ENCODE results near the gene TTLL12. TPM values are rescaled to one million over a fixed set of nuclear protein-coding genes. Genes with fewer than 3 reads are reported as not detected.
A peak's percentile ranks its signal among the peaks of the same experiment; 100 is the strongest.

Gene TTLL12
- total RNA-seq, 1 experiment from 2014 or later: 61.7 TPM

DNA sequence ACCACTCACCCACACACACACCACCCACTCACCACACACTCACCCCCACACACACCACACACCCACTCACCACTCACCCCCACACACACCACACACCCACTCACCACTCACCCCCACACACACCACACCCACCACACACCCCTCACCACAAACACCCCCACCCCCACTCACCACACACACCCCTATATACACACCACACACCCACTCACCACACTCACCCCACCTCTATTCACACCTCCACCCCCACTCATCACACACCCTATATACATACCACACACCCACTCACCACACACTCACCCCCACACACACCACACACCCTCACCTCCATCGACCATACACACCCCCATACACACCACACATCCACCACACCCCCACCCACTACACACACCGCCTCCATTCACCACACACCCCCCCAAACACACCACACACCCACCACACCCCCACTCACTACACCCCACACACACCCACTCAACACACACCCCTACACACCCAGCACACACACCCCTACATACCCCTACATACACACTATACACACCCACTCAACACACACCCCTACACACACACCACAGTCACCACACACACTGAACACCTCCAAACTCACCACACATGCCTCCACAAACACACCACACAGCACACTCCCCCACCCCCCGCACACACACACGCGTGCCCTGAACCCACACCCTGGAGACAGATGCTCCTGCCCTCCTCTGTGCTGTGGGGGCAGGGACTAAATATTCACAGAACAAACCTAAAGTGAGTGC is 19.0 kb upstream of the TTLL12 start:
- Histone ChIP-seq H3K36me3 (no peaks in the 10 kb centered on the region), H3K27me3 (no peaks in the 10 kb centered on the region), H3K4me3 (no peak overlapping the region), H3K9me3 (no peaks in the 10 kb centered on the region)
- no peak for DNase-seq

- no peaks in the 10 kb centered on the region for H3K9me3 ChIP-seq
- no peak for DNase-seq
- no peaks in the 10 kb centered on the region for H3K36me3 ChIP-seq
- no peak overlapping the region for H3K4me3 ChIP-seq
- no peaks in the 10 kb centered on the region for H3K27me3 ChIP-seq
Measured at GRCh38 chr22:43205261-43205691, 18.3 kb upstream of the TTLL12 start.

DNA sequence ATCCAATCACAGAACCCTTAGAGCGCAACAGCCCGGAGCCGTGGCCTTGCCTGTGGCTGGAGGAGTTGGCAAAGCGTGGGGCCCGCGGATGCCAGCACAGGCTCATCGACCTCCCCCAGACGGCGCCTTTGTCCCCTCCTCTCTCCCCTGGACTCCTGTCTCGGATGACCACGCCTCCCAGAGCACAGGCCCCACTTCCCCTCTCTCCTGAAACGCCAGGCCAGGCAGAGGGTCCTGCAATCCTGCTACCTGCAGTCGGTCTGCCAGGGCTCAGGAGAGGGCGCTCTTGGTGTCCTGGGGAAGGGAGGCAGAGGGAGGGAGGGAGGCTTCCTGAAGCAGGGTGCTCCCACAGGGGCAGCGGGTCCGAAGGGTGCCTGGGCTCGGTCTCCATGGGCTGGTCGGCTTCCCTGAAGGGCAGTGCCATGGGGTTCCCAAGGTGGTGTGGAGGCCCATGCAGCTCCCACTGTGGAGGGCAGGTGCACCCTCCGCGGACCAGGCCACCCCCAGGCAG is 16.6 kb upstream of the TTLL12 start:
- H3K36me3 ChIP-seq: no peaks in the 10 kb centered on the region
- no peaks in the 10 kb centered on the region for H3K9me3 ChIP-seq
- no peak for DNase-seq
- H3K4me3 ChIP-seq: no peak overlapping the region
- no peaks in the 10 kb centered on the region for H3K27me3 ChIP-seq

- Histone ChIP-seq H3K36me3 (no peaks in the 10 kb centered on the region), H3K9me3 (no peaks in the 10 kb centered on the region)
Measured at GRCh38 chr22:43202756-43203410, 15.9 kb upstream of the TTLL12 start.

GRCh38 chr22:43202326-43202725 is 15.4 kb upstream of the TTLL12 start:
- Histone ChIP-seq H3K36me3 (no peaks in the 10 kb centered on the region), H3K4me3 (no peak overlapping the region), H3K9me3 (no peaks in the 10 kb centered on the region), H3K27me3 (no peaks in the 10 kb centered on the region)
- DNase-seq: no peak

More at GRCh38 chr22:43202756-43203410, 15.9 kb upstream of the TTLL12 start:
- no peaks in the 10 kb centered on the region for H3K27me3 ChIP-seq
- no peak for DNase-seq
- no peak overlapping the region for H3K4me3 ChIP-seq

- no peaks in the 10 kb centered on the region for H3K27me3 ChIP-seq
- no peak overlapping the region for H3K4me3 ChIP-seq
- H3K9me3 ChIP-seq: no peaks in the 10 kb centered on the region
- H3K36me3 ChIP-seq: no peaks in the 10 kb centered on the region
- DNase-seq: no peak
Measured at GRCh38 chr22:43201486-43202219, 14.7 kb upstream of the TTLL12 start.

DNA sequence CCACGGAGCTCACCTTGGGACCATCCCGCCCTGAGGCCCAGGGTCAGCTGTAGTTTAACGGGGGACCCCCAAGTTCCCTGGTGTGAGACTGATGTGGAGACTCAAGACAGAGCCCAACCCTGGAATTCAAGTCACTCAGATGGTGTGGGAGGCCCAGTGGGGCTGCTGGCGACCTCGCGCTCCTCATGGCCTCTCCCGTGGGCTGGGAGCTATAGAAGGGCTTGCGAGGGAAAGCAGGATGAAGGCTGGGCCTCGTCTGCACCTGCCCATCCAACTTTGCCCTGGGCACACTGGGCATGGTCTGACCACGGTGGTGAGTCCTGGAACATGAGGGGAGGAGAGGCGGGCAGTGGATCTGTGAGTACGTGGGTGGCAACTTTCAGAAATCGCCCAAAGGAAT is 13.6 kb upstream of the TTLL12 start:
- DNase-seq: no peak
- Histone ChIP-seq H3K9me3 (no peaks in the 10 kb centered on the region), H3K4me3 (no peak overlapping the region), H3K27me3 (no peaks in the 10 kb centered on the region), H3K36me3 (no peaks in the 10 kb centered on the region)

DNA sequence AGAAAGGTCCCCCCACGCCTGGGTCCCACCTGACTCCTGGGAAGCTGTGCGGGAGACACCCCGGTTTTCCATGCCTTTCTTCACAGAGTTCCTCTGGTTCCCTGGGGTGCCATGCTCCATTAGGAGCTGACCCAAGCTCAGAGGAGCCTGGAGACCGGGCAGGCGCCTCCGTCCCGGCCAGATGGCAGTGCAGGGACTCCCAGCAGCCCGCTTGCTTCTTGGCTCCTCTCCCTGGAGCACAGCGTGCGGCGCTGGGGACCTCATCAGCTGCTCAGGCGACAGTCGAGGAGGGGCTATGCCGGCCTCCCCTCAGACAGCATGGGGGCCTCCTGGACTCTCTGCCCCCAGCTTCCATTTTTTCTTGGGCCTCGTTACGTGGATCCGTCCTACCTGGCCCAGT is 13.1 kb upstream of the TTLL12 start:
- Histone ChIP-seq H3K4me3 (no peak overlapping the region), H3K9me3 (no peaks in the 10 kb centered on the region), H3K36me3 (no peaks in the 10 kb centered on the region), H3K27me3 (no peaks in the 10 kb centered on the region)
- no peak for DNase-seq

DNA sequence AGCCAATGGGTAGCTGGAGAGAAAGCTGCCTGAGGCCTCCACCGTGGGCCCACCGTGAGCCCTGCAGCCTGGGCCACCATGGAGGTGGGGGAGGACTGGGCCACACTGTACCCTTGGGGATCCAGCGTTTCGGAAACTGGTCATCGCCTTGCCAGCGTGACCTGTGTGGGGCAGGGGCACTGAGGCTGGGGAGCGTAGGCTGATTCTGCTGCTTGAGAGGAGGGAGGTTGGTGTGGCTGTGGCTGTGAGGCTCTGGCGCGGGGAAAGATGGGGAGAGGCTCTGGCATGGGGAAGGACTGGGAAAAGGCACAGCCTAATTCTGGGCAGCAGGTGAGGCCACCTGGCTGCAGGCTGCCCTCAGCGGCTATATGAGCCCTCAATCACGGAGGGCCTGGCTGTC is 12.6 kb upstream of the TTLL12 start:
- DNase-seq: no peak
- H3K27me3 ChIP-seq: no peaks in the 10 kb centered on the region
- no peaks in the 10 kb centered on the region for H3K9me3 ChIP-seq
- H3K36me3 ChIP-seq: no peaks in the 10 kb centered on the region
- no peak overlapping the region for H3K4me3 ChIP-seq

DNA sequence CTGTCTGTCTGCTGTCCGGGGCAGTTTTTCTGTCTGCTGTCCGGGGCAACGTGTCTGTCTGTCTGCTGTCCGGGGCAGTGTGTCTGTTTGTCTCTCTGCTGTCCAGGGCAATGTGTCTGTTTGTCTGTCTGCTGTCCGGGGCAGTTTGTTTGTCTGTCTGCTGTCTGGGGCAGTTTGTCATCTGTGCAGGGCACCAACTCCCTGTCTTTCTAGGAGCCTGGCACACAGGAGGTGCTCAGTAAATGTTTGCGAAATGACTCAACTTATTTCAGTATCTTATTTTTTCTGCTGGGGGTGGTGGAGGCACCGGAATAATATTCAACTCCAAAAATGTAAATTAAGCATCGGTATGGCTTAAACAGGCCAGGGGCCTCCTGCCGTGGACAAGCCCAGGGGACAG is 12.0 kb upstream of the TTLL12 start:
- H3K36me3 ChIP-seq: no peaks in the 10 kb centered on the region
- DNase-seq: no peak
- H3K27me3 ChIP-seq: no peaks in the 10 kb centered on the region
- no peaks in the 10 kb centered on the region for H3K9me3 ChIP-seq
- no peak overlapping the region for H3K4me3 ChIP-seq

- Histone ChIP-seq H3K4me3 (no peak overlapping the region), H3K27me3 (no peaks in the 10 kb centered on the region), H3K36me3 (no peaks in the 10 kb centered on the region), H3K9me3 (no peaks in the 10 kb centered on the region)
- no peak for DNase-seq
Measured at GRCh38 chr22:43198126-43198525, 11.2 kb upstream of the TTLL12 start.

DNA sequence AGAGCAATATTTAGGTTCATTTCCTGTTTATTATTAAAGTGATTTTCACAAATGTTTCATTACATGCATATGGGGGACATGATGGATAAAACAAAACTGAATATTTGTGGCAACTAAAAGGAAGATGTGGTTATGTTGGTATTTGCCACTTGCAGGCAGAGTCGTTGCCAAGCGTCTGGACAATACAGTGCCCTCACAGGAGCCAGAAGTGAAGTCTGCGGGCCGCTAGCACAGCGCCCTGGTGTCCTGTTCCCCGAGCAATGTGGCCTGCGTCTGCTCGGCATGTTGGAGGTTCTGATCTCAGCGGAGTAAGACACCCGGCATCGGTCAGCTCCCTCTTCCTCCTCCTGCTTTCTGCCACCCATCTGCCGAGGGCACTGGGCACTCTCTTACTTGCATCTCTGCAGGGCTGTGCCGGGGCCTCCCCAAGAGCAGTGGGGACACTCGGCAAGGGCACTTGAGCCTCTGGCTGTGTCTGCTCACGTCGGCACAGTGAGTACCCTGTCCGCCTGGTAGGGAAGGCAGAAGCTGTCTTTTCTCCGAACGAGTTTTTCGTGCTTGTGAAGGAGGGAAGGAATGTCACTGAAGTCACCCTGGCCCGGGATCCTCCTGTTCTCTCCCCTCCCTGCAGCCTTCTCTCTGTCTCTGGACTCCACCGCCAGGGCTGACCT is 10.5 kb upstream of the TTLL12 start:
- Histone ChIP-seq H3K27me3 (no peaks in the 10 kb centered on the region), H3K36me3 (no peaks in the 10 kb centered on the region), H3K4me3 (no peak overlapping the region), H3K9me3 (no peaks in the 10 kb centered on the region)
- DNase-seq: no peak

DNA sequence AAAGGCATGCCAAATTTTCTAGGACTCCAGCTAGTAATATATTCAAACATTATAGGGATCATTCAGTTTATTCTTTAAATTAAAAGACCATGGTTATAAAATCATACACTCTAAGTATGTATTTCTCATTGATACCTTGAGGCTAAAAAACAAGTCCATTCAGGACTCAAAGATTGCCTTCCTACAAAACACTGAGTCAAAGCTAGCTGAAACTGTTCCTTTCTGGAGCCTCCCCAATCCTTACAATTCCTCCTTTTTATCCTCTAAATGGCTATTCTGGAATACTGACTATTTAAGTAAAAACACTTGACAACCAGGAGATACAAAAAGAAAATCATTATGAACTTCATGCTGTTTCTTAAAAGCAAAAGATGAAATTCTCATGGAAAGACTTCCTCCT is 4.9 kb upstream of the TTLL12 start:
- H3K9me3 ChIP-seq: no peaks in the 10 kb centered on the region
- DNase-seq: no peak
- no peaks in the 10 kb centered on the region for H3K36me3 ChIP-seq
- H3K4me3 ChIP-seq: no peak overlapping the region
- H3K27me3 ChIP-seq: no peaks in the 10 kb centered on the region

DNA sequence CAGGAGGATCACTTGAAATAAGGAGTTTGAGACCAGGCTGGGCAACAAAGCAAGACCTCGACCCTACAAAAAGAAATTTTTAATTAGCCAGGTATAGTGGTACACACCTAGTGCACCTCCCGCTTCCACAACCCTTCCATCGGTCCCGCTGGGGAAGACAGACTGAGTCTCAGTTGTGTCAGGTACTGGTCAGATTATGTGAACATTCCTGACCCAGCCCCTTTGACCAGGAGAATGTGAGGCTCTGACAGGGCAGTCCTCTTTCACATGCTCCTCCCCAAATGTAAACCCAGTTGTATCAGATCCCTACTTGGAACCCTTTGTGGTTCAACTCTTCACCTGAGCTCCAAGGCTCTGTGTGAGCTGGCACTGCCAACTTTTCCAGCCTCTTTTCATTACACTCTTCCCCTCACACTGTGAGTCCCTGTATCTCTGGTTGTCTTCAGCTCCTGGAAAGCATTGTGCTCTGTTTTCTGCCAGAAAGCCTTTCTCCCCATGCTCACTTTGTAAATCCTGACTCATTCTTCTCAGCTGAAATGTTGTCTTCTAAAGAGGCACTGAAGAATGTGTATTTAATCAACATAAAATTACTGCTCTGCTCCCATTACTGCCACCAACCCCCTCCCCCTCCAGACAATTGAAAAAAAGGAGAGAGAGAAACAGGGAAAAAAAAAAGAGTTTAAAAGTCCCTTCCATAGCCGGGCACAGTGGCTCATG is 2.1 kb upstream of the TTLL12 start:
- Histone ChIP-seq H3K27me3 (no peaks in the 10 kb centered on the region), H3K36me3 (peaks cover 7% of the 10 kb centered on the region), H3K9me3 (no peaks in the 10 kb centered on the region), H3K4me3 (no peak overlapping the region)
- no peak for DNase-seq

DNA sequence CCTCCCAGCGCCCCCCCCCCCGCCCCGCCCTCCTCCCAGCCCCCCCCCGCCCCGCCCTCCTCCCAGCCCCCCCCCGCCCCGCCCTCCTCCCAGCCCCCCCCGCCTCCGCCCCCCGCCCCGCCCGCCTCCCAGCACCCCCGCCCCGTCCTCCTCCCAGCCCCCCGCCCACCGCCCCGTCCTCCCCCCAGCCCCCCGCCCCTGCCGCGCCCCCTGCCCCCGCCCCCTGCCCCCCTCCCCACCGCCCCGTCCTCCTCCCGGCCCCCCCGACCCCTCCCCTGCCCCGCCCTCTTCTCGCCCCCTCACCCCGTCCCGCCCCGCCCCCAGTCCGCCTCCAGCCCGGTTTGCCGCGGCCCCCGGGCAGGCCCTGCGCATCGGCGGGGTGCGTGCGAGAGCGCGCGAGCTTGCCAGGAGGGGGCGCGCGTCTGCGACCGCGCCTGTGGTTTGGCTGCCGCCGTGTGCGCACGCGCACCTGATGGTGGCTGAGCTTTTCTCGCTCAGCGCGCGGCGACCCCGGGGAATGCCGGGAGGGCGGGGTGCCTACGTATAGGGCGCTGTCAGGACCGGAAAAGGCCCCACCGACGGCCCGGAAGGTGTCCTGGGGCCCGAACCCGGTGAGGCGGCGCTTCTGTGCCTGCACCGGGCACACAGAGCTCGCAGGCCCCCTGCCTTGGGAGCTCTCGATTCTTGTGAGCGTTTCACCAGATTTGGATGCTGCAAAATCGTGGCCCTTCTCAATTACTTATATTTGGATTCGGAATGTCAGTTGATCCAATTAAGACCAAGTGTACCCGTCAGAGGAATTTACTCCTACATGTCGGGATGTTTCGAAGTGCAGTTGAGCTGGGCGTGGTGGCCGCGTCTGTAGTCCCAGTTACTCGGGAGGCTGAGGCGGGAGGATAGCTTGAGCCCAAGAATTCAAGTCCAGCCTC is 501 bp upstream of the TTLL12 start:
- H3K9me3 ChIP-seq: no peaks in the 10 kb centered on the region
- H3K27me3 ChIP-seq: no peaks in the 10 kb centered on the region
- H3K4me3 ChIP-seq: peak overlapping the region; percentile 46
- DNase-seq: peak; percentile 96
- peaks cover 18% of the 10 kb centered on the region for H3K36me3 ChIP-seq
